Lung (tissue), 12 donors: ENCODE measurements around the gene CELF2. TPM values are rescaled to one million over a fixed set of nuclear protein-coding genes. Genes with fewer than 3 reads are reported as not detected.

Experiments
- ATAC-seq: fragments of 200-7000 bp; cut with Tn5 transposase; one replicate; pipeline ENCODE4 v1.9.1; 2020; ENCODE audit warnings: moderate number of reproducible peaks; ENCODE audit not compliant: insufficient read depth, low FRiP score
- DNase-seq, 3 donors: peaks; one replicate each; pipeline ENCODE4 v3.0.0-alpha.2; 2013 to 2017
- H3K27ac ChIP-seq, 2 donors: one replicate each; pipeline ENCODE4 v1.5.1; 2013; ENCODE audit warnings: mild to moderate bottlenecking in 2 of 2, moderate library complexity in 2 of 2, control low read depth in 1 of 2, inconsistent platforms in 1 of 2, low read depth in 1 of 2, low read length in 1 of 2
- H3K27me3 ChIP-seq, 3 donors: one replicate each; pipeline ENCODE4 v1.5.1; 2013; ENCODE audit warnings: low read length in 2 of 3; ENCODE audit not compliant: control insufficient read depth in 3 of 3, insufficient read depth in 3 of 3
- H3K36me3 ChIP-seq, 4 donors: one replicate each; pipeline ENCODE4 v1.5.1; 2013; ENCODE audit warnings: low read length in 4 of 4, mild to moderate bottlenecking in 1 of 4, moderate library complexity in 1 of 4; ENCODE audit not compliant: control insufficient read depth in 4 of 4, insufficient read depth in 4 of 4
- H3K4me1 ChIP-seq, 5 donors: one replicate each; pipeline ENCODE4 v1.5.1; 2013; ENCODE audit warnings: low read length in 5 of 5, mild to moderate bottlenecking in 2 of 5, moderate library complexity in 1 of 5; ENCODE audit not compliant: control insufficient read depth in 5 of 5, insufficient read depth in 5 of 5
- H3K4me3 ChIP-seq: one replicate; pipeline ENCODE4 v1.5.1; 2013; ENCODE audit warnings: mild to moderate bottlenecking, control low read depth, moderate library complexity
- H3K9ac ChIP-seq, 2 donors: one replicate each; pipeline ENCODE4 v1.5.1; 2013; ENCODE audit warnings: low read length in 2 of 2, control low read depth in 1 of 2; ENCODE audit not compliant: insufficient read depth in 1 of 2
- H3K9me3 ChIP-seq, 4 donors: one replicate each; pipeline ENCODE4 v1.5.1; 2013; ENCODE audit warnings: low read length in 3 of 4, mild to moderate bottlenecking in 1 of 4, moderate library complexity in 1 of 4; ENCODE audit not compliant: control insufficient read depth in 4 of 4, insufficient read depth in 3 of 4
- WGBS, 2 donors: extraction: QIAGEN DNeasy Blood & Tissue Kit; methylation state at CpG; one replicate each; pipeline ENCODE4 v1.1.7; 2013; 5-methylcytosine and 5-hydroxymethylcytosine counted together
- polyA plus RNA-seq, 2 donors: library from polyadenylated mRNA; stranded (reverse); fragments of 200-250 nt; gene quantifications; one replicate each; pipeline ENCODE4 v1.2.1, GENCODE V29; 2013
- total RNA-seq, 2 donors: library from RNA; depleted of rRNA in 1 of 2; stranded (reverse); fragments of >200 nt in 1 of 2; gene quantifications; one replicate each; pipeline ENCODE4 v1.2.1, GENCODE V29; 2014 to 2021
- TF ChIP-seq, protein P1 (sequence below): IDR thresholded peaks from 2 replicates; pipeline ENCODE4 v1.5.1; 2012; ENCODE audit warnings: mild to moderate bottlenecking; ENCODE audit errors: control extremely low read depth, extremely low read depth
- donor health status: control.
- donor health status: control.
- donor health status: Bipolar disorder and iron deficiency.
- donor health status: healthy.
- donor health status: DM: yes; HTN: yes; CAD: no.

CELF2 gene
- total and polyA plus RNA-seq, 4 donors = 13.6 to 115 (median 63.7) TPM

DNA sequence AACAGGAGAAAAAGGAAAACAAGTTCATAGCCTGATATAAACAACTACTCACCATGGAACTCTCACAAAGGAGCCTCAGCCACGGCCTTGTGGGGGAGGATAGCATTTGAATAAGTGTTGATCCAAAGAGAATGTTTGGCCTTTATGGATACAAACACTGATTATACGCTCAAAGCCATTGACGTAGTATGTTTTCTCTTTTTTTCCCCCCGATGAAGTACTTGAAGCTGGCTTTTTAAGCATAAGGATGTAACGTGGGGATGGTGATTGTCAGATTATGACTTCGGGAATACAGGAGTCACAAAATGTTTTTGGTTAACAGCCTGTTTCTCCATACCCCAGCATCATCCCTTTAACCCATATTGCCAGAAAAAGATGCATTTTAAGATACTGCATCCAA, 39.8 kb downstream of the CELF2 start:
- Histone ChIP-seq H3K27me3 (no peaks in the 10 kb centered on the region), H3K36me3 (no peaks in the 10 kb centered on the region), H3K9ac (no peak overlapping the region), H3K27ac (no peak overlapping the region), H3K4me3 (no peak overlapping the region), H3K9me3 (no peaks in the 10 kb centered on the region), H3K4me1 (peaks cover 0 to 26% (median 4%) of the 10 kb centered on the region in 5 donors)
- 80 to 85% methylated on average over 6 of the region's 6 CpGs for WGBS, 2 donors
- ATAC-seq (no peak), DNase-seq (no peak)
- TF ChIP-seq, protein P1, sequence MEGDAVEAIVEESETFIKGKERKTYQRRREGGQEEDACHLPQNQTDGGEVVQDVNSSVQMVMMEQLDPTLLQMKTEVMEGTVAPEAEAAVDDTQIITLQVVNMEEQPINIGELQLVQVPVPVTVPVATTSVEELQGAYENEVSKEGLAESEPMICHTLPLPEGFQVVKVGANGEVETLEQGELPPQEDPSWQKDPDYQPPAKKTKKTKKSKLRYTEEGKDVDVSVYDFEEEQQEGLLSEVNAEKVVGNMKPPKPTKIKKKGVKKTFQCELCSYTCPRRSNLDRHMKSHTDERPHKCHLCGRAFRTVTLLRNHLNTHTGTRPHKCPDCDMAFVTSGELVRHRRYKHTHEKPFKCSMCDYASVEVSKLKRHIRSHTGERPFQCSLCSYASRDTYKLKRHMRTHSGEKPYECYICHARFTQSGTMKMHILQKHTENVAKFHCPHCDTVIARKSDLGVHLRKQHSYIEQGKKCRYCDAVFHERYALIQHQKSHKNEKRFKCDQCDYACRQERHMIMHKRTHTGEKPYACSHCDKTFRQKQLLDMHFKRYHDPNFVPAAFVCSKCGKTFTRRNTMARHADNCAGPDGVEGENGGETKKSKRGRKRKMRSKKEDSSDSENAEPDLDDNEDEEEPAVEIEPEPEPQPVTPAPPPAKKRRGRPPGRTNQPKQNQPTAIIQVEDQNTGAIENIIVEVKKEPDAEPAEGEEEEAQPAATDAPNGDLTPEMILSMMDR = no peak

GRCh38 chr10:11057994-11058393, 40.3 kb downstream of the CELF2 start:
- DNase-seq (no peak), ATAC-seq (no peak)
- Histone ChIP-seq H3K9ac (no peak overlapping the region), H3K36me3 (no peaks in the 10 kb centered on the region), H3K27ac (no peak overlapping the region), H3K9me3 (no peaks in the 10 kb centered on the region), H3K4me1 (peaks cover 1 to 24% (median 4%) of the 10 kb centered on the region in 5 donors), H3K27me3 (no peaks in the 10 kb centered on the region), H3K4me3 (no peak overlapping the region)
- TF ChIP-seq, protein P1 = no peak
- WGBS, 2 donors = 72 to 81% methylated on average over 4 of the region's 4 CpGs

GRCh38 chr10:11058965-11059364, 41.3 kb downstream of the CELF2 start:
- Histone ChIP-seq H3K9ac (no peak overlapping the region), H3K36me3 (no peaks in the 10 kb centered on the region), H3K4me3 (no peak overlapping the region), H3K4me1 (peaks cover 2 to 25% (median 7%) of the 10 kb centered on the region in 5 donors), H3K27ac (peak overlapping the region in 1 of 2 donors; percentile 61), H3K9me3 (no peaks in the 10 kb centered on the region), H3K27me3 (no peaks in the 10 kb centered on the region)
- ATAC-seq = no peak
- 91 to 92% methylated on average over 8 of the region's 8 CpGs for WGBS, 2 donors
- DNase-seq = no peak
- TF ChIP-seq, protein P1 = no peak

DNA sequence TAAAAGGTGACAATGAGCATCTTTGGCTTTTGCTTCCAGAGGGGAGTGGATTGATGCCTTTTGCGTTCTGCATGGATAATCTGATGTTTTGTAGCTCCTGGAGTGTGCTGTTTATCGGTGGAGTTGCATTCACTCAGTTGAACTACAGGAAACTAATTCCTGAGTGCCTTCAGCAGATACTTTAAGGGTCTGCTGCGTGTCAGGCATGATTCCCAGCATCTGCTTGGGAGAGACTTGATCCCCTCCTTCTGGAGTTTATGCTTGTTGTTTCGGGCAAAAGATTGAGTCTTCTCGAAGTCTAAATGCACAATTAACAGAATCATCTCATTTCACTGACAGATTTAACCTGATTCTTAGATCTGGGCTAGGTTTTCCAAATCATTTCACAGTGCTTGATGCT, 46.2 kb downstream of the CELF2 start:
- Histone ChIP-seq H3K9me3 (peaks cover 0 to 2% (median 0%) of the 10 kb centered on the region in 4 donors), H3K27ac (no peak overlapping the region), H3K36me3 (no peaks in the 10 kb centered on the region), H3K27me3 (no peaks in the 10 kb centered on the region), H3K4me1 (peaks cover 7 to 39% (median 9%) of the 10 kb centered on the region in 5 donors), H3K9ac (peak overlapping the region in 1 of 2 donors; percentile 24), H3K4me3 (no peak overlapping the region)
- TF ChIP-seq, protein P1 = no peak
- 71 to 84% methylated on average over 5 of the region's 5 CpGs for WGBS, 2 donors
- DNase-seq = peak; percentile 45 to 80 (median 69)
- ATAC-seq = no peak
